Calu3 (cell line): Measurements from ENCODE around the gene NR2F1. TPM values are rescaled to one million over a fixed set of nuclear protein-coding genes. Genes with fewer than 3 reads are reported as not detected.

ENCODE experiments used
- BruUV-seq: library from RNA; stranded (reverse); fragments of 400-500 nt; replicated peaks from 2 replicates; lab custom pipeline; 2021; lab: Mats Ljungman, UMichigan
- CTCF ChIA-PET: fragments of 300-600 bp; sonication (Branson Sonifier 250); formaldehyde crosslinking; loops from one replicate; lab custom pipeline; 2022; ENCODE audit warnings: antibody characterized with exemption; lab: Charles Lee
- DNase-seq: peaks from one replicate; pipeline ENCODE4 v3.0.0; 2022
- H3K27ac Mint-ChIP-seq: one replicate; pipeline ENCODE4 v1.8.0; 2022; ENCODE audit warnings: mixed read lengths; ENCODE audit not compliant: unreplicated experiment
- H3K27me3 Mint-ChIP-seq: one replicate; pipeline ENCODE4 v1.8.0; 2022; ENCODE audit warnings: mixed read lengths; ENCODE audit not compliant: unreplicated experiment
- H3K36me3 Mint-ChIP-seq: one replicate; pipeline ENCODE4 v1.8.0; 2022; ENCODE audit warnings: mild to moderate bottlenecking, moderate library complexity, mixed read lengths; ENCODE audit not compliant: insufficient read depth, unreplicated experiment
- H3K4me1 Mint-ChIP-seq: one replicate; pipeline ENCODE4 v1.8.0; 2022; ENCODE audit warnings: mild to moderate bottlenecking, low read depth, mixed read lengths; ENCODE audit not compliant: unreplicated experiment
- H3K4me3 Mint-ChIP-seq: one replicate; pipeline ENCODE4 v1.8.0; 2022; ENCODE audit warnings: mild to moderate bottlenecking, low read depth, moderate library complexity, mixed read lengths; ENCODE audit not compliant: unreplicated experiment
- H3K9me3 Mint-ChIP-seq: one replicate; pipeline ENCODE4 v1.8.0; 2022; ENCODE audit warnings: low read depth, mixed read lengths; ENCODE audit not compliant: unreplicated experiment
- CTCF ChIP-seq: fragments of 200-600 bp; IDR thresholded peaks from one replicate; pipeline ENCODE4 v1.8.0; 2022; ENCODE audit warnings: antibody characterized with exemption; ENCODE audit not compliant: unreplicated experiment
- intact Hi-C: fragments of 100-400 bp; cut with micrococcal nuclease; formaldehyde crosslinking; loops from one replicate; pipeline ENCODE4 v1.10.0; 2022; ENCODE audit not compliant: unreplicated experiment
- total RNA-seq: library from RNA; stranded (reverse); gene quantifications from 2 replicates; pipeline ENCODE4 v1.2.3, GENCODE V29; 2022

Gene NR2F1
- total RNA-seq, 1 experiment from 2014 or later: 29.1 TPM

- H3K9me3 Mint-ChIP-seq: no peaks in the 10 kb centered on the region
- H3K36me3 Mint-ChIP-seq: peaks cover 7% of the 10 kb centered on the region
- peak; percentile 64 for TF ChIP-seq CTCF
- H3K4me1 Mint-ChIP-seq: peaks cover 26% of the 10 kb centered on the region
- peaks cover 47% of the 10 kb centered on the region for H3K27me3 Mint-ChIP-seq
- intact Hi-C loops: loop anchor here (2.0 to 5.0 kb wide), 3 partner anchors 180 to 305 kb away; no protein-coding TSS in a partner anchor
- no TSS peak for BruUV-seq
- no peak overlapping the region for H3K27ac Mint-ChIP-seq
- no peak overlapping the region for H3K4me3 Mint-ChIP-seq
- CTCF ChIA-PET: interaction anchor here (0.6 to 1.6 kb wide), 6 partner anchors 13 to 290 kb away, joined by 3 to 14 read pairs (median 3); no protein-coding TSS in a partner anchor
- DNase-seq: peak; percentile 44
Observed at GRCh38 chr5:93607367-93608258, 24.6 kb downstream of the NR2F1 start.

- no peak overlapping the region for H3K27ac Mint-ChIP-seq
- DNase-seq: no peak
- CTCF ChIA-PET: interaction anchor here (1.1 kb wide), 1 partner anchor 26 kb away, joined by 3 read pairs; the partner anchor contains the start of gene NR2F1
- peaks cover 30% of the 10 kb centered on the region for H3K4me1 Mint-ChIP-seq
- peaks cover 59% of the 10 kb centered on the region for H3K27me3 Mint-ChIP-seq
- BruUV-seq: no TSS peak
- TF ChIP-seq CTCF: no peak
- peaks cover 7% of the 10 kb centered on the region for H3K36me3 Mint-ChIP-seq
- intact Hi-C loops: loop anchor here (2.0 to 5.0 kb wide), 3 partner anchors 178 to 303 kb away; no protein-coding TSS in a partner anchor
- no peak overlapping the region for H3K4me3 Mint-ChIP-seq
- no peaks in the 10 kb centered on the region for H3K9me3 Mint-ChIP-seq
Observed at GRCh38 chr5:93608855-93609254, 25.8 kb downstream of the NR2F1 start.

GRCh38 chr5:93609762-93610161 is 26.7 kb downstream of the NR2F1 start:
- CTCF ChIA-PET: no interaction called here
- peaks cover 7% of the 10 kb centered on the region for H3K36me3 Mint-ChIP-seq

More at GRCh38 chr5:93609762-93610161, 26.7 kb downstream of the NR2F1 start:
- Mint-ChIP-seq H3K9me3 (no peaks in the 10 kb centered on the region), H3K27me3 (peaks cover 60% of the 10 kb centered on the region), H3K4me3 (no peak overlapping the region), H3K27ac (no peak overlapping the region), H3K4me1 (peaks cover 30% of the 10 kb centered on the region)
- BruUV-seq: no TSS peak
- intact Hi-C loops: loop anchor here (2.0 to 10.0 kb wide), 4 partner anchors 178 to 303 kb away; no protein-coding TSS in a partner anchor
- no peak for DNase-seq
- TF ChIP-seq CTCF: no peak
